GM18526 (cell line): Measurements from ENCODE around the gene ATXN10.

Experiments
- POLR2A ChIP-seq: IDR thresholded peaks from 3 replicates; pipeline ENCODE4 v1.6.1; 2011; ENCODE audit not compliant: insufficient read length; ENCODE audit errors: extremely low read depth

Gene ATXN10

GRCh38 chr22:45881524-45881875, 209.9 kb downstream of the ATXN10 start:
- no peak for TF ChIP-seq POLR2A

- no peak for TF ChIP-seq POLR2A
Observed at GRCh38 chr22:45882881-45883810, 211.5 kb downstream of the ATXN10 start.

GRCh38 chr22:45883811-45884170, 212.2 kb downstream of the ATXN10 start:
- TF ChIP-seq POLR2A = no peak

- no peak for TF ChIP-seq POLR2A
Observed at GRCh38 chr22:45884201-45885062, 212.8 kb downstream of the ATXN10 start.

GRCh38 chr22:45885171-45885840, 213.7 kb downstream of the ATXN10 start:
- TF ChIP-seq POLR2A = no peak

GRCh38 chr22:45885941-45886395, 214.3 kb downstream of the ATXN10 start:
- TF ChIP-seq POLR2A = no peak

- TF ChIP-seq POLR2A = no peak
Observed at GRCh38 chr22:45886540-45886939, 214.9 kb downstream of the ATXN10 start.

GRCh38 chr22:45887202-45888131, 215.8 kb downstream of the ATXN10 start:
- no peak for TF ChIP-seq POLR2A

- TF ChIP-seq POLR2A = no peak
Observed at GRCh38 chr22:45888221-45889092, 216.8 kb downstream of the ATXN10 start.

- no peak for TF ChIP-seq POLR2A
Observed at GRCh38 chr22:45889093-45889538, 217.5 kb downstream of the ATXN10 start.

- TF ChIP-seq POLR2A = no peak
Observed at GRCh38 chr22:45889539-45890350, 218.1 kb downstream of the ATXN10 start.

- TF ChIP-seq POLR2A = no peak
Observed at GRCh38 chr22:45890351-45890635, 218.7 kb downstream of the ATXN10 start.

GRCh38 chr22:45891021-45891421, 219.4 kb downstream of the ATXN10 start:
- TF ChIP-seq POLR2A = no peak
